Activated naive CD8-positive, alpha-beta T cell (primary cell): Measurements from ENCODE around the gene TJAP1.
"Not testable (repeated sequence)": the region's sequence is repeated elsewhere in the genome, so short reads cannot be mapped to it uniquely, and the experiment has no call there.

Experiments
- H3K27ac Mint-ChIP-seq: one replicate; pipeline ENCODE4 v1.8.0; 2021; ENCODE audit warnings: mixed read lengths
- H3K27me3 Mint-ChIP-seq: one replicate; pipeline ENCODE4 v1.8.0; 2021; ENCODE audit warnings: mixed read lengths
- H3K36me3 Mint-ChIP-seq: one replicate; pipeline ENCODE4 v1.8.0; 2021; ENCODE audit warnings: mixed read lengths
- H3K4me1 Mint-ChIP-seq: one replicate; pipeline ENCODE4 v1.8.0; 2021; ENCODE audit warnings: low read depth, mixed read lengths
- H3K4me3 Mint-ChIP-seq: one replicate; pipeline ENCODE4 v1.8.0; 2021; ENCODE audit warnings: mild to moderate bottlenecking, mixed read lengths
- H3K9me3 Mint-ChIP-seq: one replicate; pipeline ENCODE4 v1.8.0; 2021; ENCODE audit warnings: low read depth, mixed read lengths

TJAP1 gene

DNA sequence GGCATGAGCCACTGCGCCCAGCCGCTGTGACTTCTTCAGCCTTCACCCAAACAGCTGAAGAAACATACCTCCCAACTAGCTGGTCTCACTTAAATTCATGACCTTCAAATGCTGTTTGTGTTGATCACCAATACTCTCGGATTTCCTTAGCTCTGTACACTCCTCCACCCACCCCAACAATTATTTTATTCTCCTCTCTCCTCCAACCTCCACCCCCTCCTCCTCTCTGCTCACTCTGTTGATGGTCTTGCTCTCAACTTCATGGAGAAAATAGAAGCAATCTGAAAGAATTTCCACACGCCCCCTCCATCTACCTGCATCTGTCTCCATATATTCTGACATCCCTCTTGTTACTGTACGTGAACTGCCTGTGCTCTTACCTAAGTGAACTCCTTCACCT lies 15.4 kb upstream of the TJAP1 start:
- H3K9me3 Mint-ChIP-seq = no peaks in the 10 kb centered on the region
- peaks cover 1% of the 10 kb centered on the region for H3K4me1 Mint-ChIP-seq
- no peaks in the 10 kb centered on the region for H3K36me3 Mint-ChIP-seq
- no peak overlapping the region for H3K27ac Mint-ChIP-seq
- H3K4me3 Mint-ChIP-seq = no peak overlapping the region
- peaks cover 15% of the 10 kb centered on the region for H3K27me3 Mint-ChIP-seq

GRCh38 chr6:43464337-43464736 lies 13.0 kb upstream of the TJAP1 start:
- H3K27me3 Mint-ChIP-seq = peaks cover 21% of the 10 kb centered on the region
- no peak overlapping the region for H3K4me3 Mint-ChIP-seq
- no peaks in the 10 kb centered on the region for H3K9me3 Mint-ChIP-seq
- no peaks in the 10 kb centered on the region for H3K36me3 Mint-ChIP-seq
- no peak overlapping the region for H3K27ac Mint-ChIP-seq
- no peaks in the 10 kb centered on the region for H3K4me1 Mint-ChIP-seq

DNA sequence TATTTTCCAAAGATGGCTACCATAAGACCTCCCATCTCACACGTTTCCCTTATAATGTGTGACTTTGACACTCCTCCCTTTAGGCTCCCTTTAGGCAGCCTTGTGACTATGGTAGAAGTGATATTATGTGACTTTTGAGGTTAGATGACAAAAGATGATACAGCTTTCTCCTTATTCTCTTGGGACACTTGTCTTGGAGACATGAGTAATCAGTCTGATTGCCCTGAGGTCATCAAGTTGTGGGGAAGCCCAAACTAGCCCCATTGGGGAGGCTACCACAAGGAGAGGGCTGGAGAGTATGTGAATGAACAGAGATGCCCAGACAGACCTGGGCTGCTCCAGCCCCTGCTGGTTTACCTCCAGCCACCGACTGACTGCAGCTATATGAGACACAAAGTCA lies 11.4 kb upstream of the TJAP1 start:
- H3K27me3 Mint-ChIP-seq = peaks cover 21% of the 10 kb centered on the region
- H3K4me3 Mint-ChIP-seq = no peak overlapping the region
- H3K9me3 Mint-ChIP-seq = no peaks in the 10 kb centered on the region
- H3K27ac Mint-ChIP-seq = no peak overlapping the region
- no peaks in the 10 kb centered on the region for H3K36me3 Mint-ChIP-seq
- no peaks in the 10 kb centered on the region for H3K4me1 Mint-ChIP-seq

DNA sequence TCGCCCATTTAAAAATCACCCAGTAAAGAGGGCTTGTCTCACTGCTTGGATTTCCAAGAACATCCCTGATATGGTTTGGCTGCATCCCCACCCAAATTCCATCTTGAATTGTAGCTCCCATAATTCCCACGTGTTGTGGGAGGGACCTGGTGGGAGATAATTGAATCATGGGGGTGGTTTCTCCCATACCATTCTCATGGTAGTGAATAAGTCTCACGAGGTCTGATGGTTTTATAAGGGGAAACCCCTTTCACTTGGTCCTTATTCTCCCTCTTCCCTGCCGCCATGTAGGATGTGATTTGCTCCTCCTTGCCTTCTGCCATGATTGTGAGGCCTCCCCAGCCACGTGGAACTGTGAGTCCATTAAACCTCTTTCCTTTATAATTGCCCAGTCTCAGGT lies 10.1 kb upstream of the TJAP1 start:
- H3K36me3 Mint-ChIP-seq, H3K4me3 Mint-ChIP-seq, H3K4me1 Mint-ChIP-seq, H3K9me3 Mint-ChIP-seq, H3K27ac Mint-ChIP-seq: not testable (repeated sequence)
- H3K27me3 Mint-ChIP-seq = peaks cover 18% of the 10 kb centered on the region

DNA sequence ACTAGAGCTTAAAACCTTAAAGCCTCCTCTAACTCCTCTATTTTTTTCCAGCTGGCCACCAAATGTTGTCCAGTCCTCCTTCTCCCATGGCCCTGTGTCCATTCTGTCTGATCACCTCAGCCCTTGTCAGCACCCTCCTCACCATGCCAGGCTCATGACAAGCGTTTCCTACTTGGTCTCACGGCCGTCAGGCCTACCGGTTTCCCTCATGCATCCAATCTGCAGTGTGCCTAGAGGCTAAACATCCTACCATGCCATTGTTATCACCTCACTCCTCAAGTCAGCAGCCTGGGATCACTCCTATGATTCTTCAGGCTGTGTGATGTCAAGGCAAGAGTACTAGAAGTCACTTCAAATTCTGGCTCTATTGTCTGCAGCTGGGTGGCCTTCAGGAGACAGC lies 9.6 kb upstream of the TJAP1 start:
- Mint-ChIP-seq H3K36me3 (no peaks in the 10 kb centered on the region), H3K27ac (no peak overlapping the region)

GRCh38 chr6:43468240-43468639 lies 9.1 kb upstream of the TJAP1 start:
- Mint-ChIP-seq H3K36me3 (no peaks in the 10 kb centered on the region), H3K9me3 (no peaks in the 10 kb centered on the region), H3K27me3 (peaks cover 14% of the 10 kb centered on the region), H3K4me1 (no peaks in the 10 kb centered on the region), H3K4me3 (no peak overlapping the region), H3K27ac (no peak overlapping the region)

More for the DNA sequence above, 9.6 kb upstream of the TJAP1 start:
- Mint-ChIP-seq H3K9me3 (no peaks in the 10 kb centered on the region), H3K4me1 (no peaks in the 10 kb centered on the region), H3K27me3 (peaks cover 16% of the 10 kb centered on the region), H3K4me3 (no peak overlapping the region)

GRCh38 chr6:43468748-43469681 lies 8.4 kb upstream of the TJAP1 start:
- peaks cover 13% of the 10 kb centered on the region for H3K27me3 Mint-ChIP-seq
- no peak overlapping the region for H3K4me3 Mint-ChIP-seq
- no peaks in the 10 kb centered on the region for H3K4me1 Mint-ChIP-seq
- no peaks in the 10 kb centered on the region for H3K36me3 Mint-ChIP-seq
- no peak overlapping the region for H3K27ac Mint-ChIP-seq
- H3K9me3 Mint-ChIP-seq = no peaks in the 10 kb centered on the region

DNA sequence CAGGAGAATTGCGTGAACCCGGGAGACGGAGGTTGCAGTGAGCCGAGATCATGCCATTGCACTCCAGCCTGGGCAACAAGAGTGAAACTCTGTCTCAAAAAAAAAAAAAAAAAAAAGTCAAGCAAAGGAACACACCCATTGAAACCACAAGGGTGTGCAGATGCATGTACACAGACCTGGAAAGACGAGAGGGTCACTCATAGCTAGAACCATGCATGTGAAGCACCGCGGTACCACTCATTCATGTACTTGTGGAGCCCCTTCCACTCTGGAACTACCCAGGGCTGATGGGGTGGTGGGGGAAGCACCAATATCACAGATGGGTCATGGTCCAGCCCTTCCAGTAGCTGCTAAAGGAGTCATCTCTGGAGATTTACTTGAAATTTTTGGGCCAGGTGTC lies 7.4 kb upstream of the TJAP1 start:
- Mint-ChIP-seq H3K36me3 (no peaks in the 10 kb centered on the region), H3K4me3 (no peak overlapping the region), H3K27ac (no peak overlapping the region)

GRCh38 chr6:43471399-43471798 lies 6.0 kb upstream of the TJAP1 start:
- Mint-ChIP-seq H3K4me3 (no peak overlapping the region), H3K9me3 (no peaks in the 10 kb centered on the region), H3K27me3 (peaks cover 11% of the 10 kb centered on the region), H3K36me3 (no peaks in the 10 kb centered on the region), H3K27ac (no peak overlapping the region), H3K4me1 (peaks cover under 1% of the 10 kb centered on the region)

More for the DNA sequence above, 7.4 kb upstream of the TJAP1 start:
- Mint-ChIP-seq H3K9me3 (no peaks in the 10 kb centered on the region), H3K4me1 (no peaks in the 10 kb centered on the region), H3K27me3 (peaks cover 12% of the 10 kb centered on the region)

DNA sequence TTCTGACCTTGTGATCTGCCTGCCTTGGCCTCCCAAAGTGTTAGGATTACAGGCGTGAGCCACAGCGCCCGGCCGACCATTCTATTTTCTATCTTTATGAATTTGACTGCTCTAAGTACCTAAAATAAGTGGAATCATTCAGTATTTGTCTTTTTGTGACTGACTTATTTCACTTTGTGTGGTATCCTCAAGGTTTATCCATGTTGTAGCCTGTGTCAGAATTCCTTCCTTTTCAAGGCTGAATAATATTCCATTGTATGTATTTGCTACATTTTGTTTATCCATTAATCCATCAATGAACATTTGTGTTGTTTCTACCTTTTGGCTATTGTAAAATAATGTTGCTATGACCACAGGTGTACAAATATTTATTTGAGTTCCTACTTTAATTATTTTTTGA lies 4.9 kb upstream of the TJAP1 start:
- Mint-ChIP-seq H3K9me3 (no peaks in the 10 kb centered on the region), H3K27me3 (peaks cover 5% of the 10 kb centered on the region), H3K27ac (no peak overlapping the region), H3K4me3 (no peak overlapping the region), H3K36me3 (no peaks in the 10 kb centered on the region), H3K4me1 (peaks cover 11% of the 10 kb centered on the region)

DNA sequence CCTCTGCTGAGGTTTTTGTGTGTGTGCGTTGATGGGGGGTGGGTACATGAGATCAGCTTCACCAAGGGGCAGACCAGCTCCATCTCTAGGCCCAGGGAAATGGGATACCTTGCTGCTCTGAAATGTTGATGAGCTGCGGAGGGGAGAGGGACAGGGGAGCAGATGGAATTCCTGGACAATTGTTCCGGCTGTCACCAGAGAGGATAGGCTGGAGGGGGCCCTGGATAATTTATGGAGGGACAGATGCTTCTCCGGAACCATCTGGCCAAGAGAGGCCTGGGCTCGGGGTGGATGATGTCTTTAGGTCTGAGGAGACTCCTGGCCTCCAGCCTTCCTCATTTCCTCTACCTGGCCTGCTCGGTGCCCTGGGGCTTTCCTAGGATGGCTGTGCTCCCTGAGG lies 1.9 kb upstream of the TJAP1 start:
- Mint-ChIP-seq H3K27me3 (no peaks in the 10 kb centered on the region), H3K9me3 (no peaks in the 10 kb centered on the region), H3K4me1 (peaks cover 33% of the 10 kb centered on the region), H3K4me3 (no peak overlapping the region), H3K27ac (no peak overlapping the region), H3K36me3 (no peaks in the 10 kb centered on the region)

DNA sequence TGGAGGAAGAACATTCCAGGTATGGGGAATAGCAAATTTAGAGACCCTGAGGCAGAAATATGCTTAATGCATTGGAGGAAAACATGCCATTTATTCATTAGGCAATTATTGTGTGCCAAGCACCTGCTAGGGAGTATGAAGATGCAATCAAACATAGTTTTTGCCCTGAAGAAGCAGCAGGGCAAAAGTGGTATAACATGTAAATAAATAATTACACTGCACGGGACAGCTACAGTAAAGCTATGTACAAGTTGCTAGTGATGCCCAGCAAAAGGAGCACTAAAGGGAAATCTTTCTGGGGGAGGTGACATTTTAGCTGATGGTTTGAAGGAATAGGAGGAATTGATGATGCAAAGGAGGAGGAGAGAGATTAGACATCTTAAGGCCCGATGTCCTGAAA lies 624 bp upstream of the TJAP1 start:
- Mint-ChIP-seq H3K9me3 (no peaks in the 10 kb centered on the region), H3K27ac (peak overlapping the region; percentile 85), H3K27me3 (no peaks in the 10 kb centered on the region), H3K4me3 (peak overlapping the region; percentile 89), H3K36me3 (peaks cover under 1% of the 10 kb centered on the region), H3K4me1 (peaks cover 42% of the 10 kb centered on the region)

- no peaks in the 10 kb centered on the region for H3K9me3 Mint-ChIP-seq
Observed at GRCh38 chr6:43478008-43478372, 620 bp downstream of the TJAP1 start.

DNA sequence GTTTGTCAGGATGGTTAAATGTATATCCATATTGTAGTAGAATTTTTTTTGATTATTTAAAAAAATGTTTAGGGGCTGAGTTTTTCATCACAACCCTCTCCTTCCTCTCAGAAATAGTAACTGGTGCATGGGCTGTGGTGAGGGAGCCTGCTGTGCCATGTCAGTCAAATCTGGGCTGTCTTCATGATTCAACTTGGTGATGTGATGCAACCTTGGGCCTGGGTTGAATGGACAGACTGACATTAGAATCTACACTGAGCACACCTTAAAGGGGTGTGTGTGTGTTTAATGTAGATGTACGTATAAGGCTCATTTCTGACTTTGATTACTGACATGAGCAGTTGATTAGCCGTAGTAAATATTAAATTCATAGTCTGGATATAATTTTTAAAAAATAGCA lies 3.7 kb downstream of the TJAP1 start:
- Mint-ChIP-seq H3K4me1 (peaks cover 58% of the 10 kb centered on the region), H3K27me3 (no peaks in the 10 kb centered on the region), H3K4me3 (no peak overlapping the region), H3K36me3 (peaks cover 2% of the 10 kb centered on the region), H3K27ac (no peak overlapping the region), H3K9me3 (no peaks in the 10 kb centered on the region)

More at GRCh38 chr6:43478008-43478372, 620 bp downstream of the TJAP1 start:
- H3K4me3 Mint-ChIP-seq = peak overlapping the region; percentile 89
- H3K4me1 Mint-ChIP-seq = peaks cover 51% of the 10 kb centered on the region
- H3K36me3 Mint-ChIP-seq = peaks cover 2% of the 10 kb centered on the region
- H3K27me3 Mint-ChIP-seq = no peaks in the 10 kb centered on the region
- H3K27ac Mint-ChIP-seq = peak overlapping the region; percentile 85

DNA sequence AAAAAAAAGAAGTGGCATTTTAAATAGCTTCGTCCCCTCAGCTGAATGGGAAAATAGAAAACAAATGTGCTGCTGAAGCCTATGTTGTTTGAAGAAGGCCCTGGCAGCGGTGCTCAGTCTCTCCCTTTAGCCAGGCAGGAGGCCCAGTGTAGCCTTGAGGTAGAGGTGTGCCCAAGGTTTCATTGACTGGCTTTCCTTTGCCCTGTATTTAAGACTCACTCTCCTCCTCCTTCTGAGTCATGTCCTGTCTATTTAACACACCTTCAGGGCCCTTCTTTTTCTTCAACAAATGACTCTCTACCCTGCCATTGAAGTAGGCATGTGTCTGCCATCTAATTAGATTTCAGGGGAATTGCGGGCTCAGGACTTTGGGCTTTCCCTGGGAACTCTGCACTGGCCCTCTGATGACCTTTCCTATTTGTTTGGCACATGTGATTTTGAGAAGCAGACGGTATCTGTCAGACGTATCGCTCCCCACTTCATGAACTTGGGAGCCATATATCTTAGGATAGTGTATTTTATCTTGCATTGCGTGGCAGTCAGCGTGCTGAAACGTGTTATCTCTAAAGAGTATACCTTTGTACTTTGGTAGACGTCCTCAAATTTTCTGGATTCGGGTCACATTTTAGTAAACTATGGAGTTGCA lies 4.3 kb downstream of the TJAP1 start:
- no peaks in the 10 kb centered on the region for H3K9me3 Mint-ChIP-seq
- H3K27me3 Mint-ChIP-seq = no peaks in the 10 kb centered on the region
- H3K36me3 Mint-ChIP-seq = peaks cover 2% of the 10 kb centered on the region
- no peak overlapping the region for H3K27ac Mint-ChIP-seq
- H3K4me1 Mint-ChIP-seq = peaks cover 55% of the 10 kb centered on the region
- peak overlapping the region; percentile 17 for H3K4me3 Mint-ChIP-seq
